NAMALWA (cell line): Measurements from ENCODE around the gene MRPS11.
"Not testable (repeated sequence)": the region's sequence is repeated elsewhere in the genome, so short reads cannot be mapped to it uniquely, and the experiment has no call there.

Source experiments
- DNase-seq: peaks from one replicate; pipeline ENCODE4 v3.0.0-alpha.2; 2015; ENCODE audit warnings: low spot score

MRPS11 gene

GRCh38 chr15:88490036-88490435 is 22.5 kb downstream of the MRPS11 start:
- DNase-seq = no peak

- no peak for DNase-seq
Measured at GRCh38 chr15:88491158-88491557, 23.6 kb downstream of the MRPS11 start.

GRCh38 chr15:88493844-88494243 is 26.3 kb downstream of the MRPS11 start:
- no peak for DNase-seq

- DNase-seq = no peak
Measured at GRCh38 chr15:88497109-88497765, 29.7 kb downstream of the MRPS11 start.

GRCh38 chr15:88498996-88499395 is 31.5 kb downstream of the MRPS11 start:
- DNase-seq = no peak

- DNase-seq = no peak
Measured at GRCh38 chr15:88504445-88504844, 36.9 kb downstream of the MRPS11 start.

GRCh38 chr15:88505721-88506120 is 38.2 kb downstream of the MRPS11 start:
- DNase-seq = no peak

GRCh38 chr15:88506628-88507027 is 39.1 kb downstream of the MRPS11 start:
- no peak for DNase-seq

- no peak for DNase-seq
Measured at GRCh38 chr15:88509321-88509720, 41.8 kb downstream of the MRPS11 start.

- no peak for DNase-seq
Measured at GRCh38 chr15:88509964-88510363, 42.5 kb downstream of the MRPS11 start.

GRCh38 chr15:88511161-88511560 is 43.7 kb downstream of the MRPS11 start:
- DNase-seq = no peak

- no peak for DNase-seq
Measured at GRCh38 chr15:88512078-88512477, 44.6 kb downstream of the MRPS11 start.

GRCh38 chr15:88512601-88513000 is 45.1 kb downstream of the MRPS11 start:
- no peak for DNase-seq

- DNase-seq = no peak
Measured at GRCh38 chr15:88513195-88513594, 45.7 kb downstream of the MRPS11 start.

- DNase-seq = no peak
Measured at GRCh38 chr15:88518903-88519302, 51.4 kb downstream of the MRPS11 start.

GRCh38 chr15:88524094-88524493 is 56.6 kb downstream of the MRPS11 start:
- not testable (repeated sequence) for DNase-seq

GRCh38 chr15:88525418-88525817 is 57.9 kb downstream of the MRPS11 start:
- DNase-seq = no peak

GRCh38 chr15:88526247-88526879 is 58.9 kb downstream of the MRPS11 start:
- DNase-seq = no peak

GRCh38 chr15:88529021-88529630 is 61.6 kb downstream of the MRPS11 start:
- no peak for DNase-seq
